GM12891 (cell line): ENCODE results near the gene PRDM1.

Experiments
- DNase-seq: peaks from one replicate; pipeline ENCODE4 v3.0.0; 2011; ENCODE audit warnings: low spot score; ENCODE audit not compliant: insufficient read length
- FAIRE-seq: peaks from 2 replicates; lab custom pipeline; 2011; peaks lifted over from hg19 to GRCh38; lab: Jason Lieb, UNC
- PAX5 ChIP-seq: IDR thresholded peaks from 2 replicates; pipeline ENCODE4 v1.6.1; 2011; ENCODE audit warnings: low read length, moderate library complexity, mild to moderate bottlenecking; ENCODE audit not compliant: insufficient read depth, severe bottlenecking
- POLR2A ChIP-seq: IDR thresholded peaks from 2 replicates; pipeline ENCODE4 v1.6.1; 2011; ENCODE audit warnings: low read depth, low read length, control low read depth
- POLR2AphosphoS5 ChIP-seq: IDR thresholded peaks from 2 replicates; pipeline ENCODE4 v1.6.1; 2011; ENCODE audit warnings: low read depth, low read length, control low read depth
- POU2F2 ChIP-seq: IDR thresholded peaks from 2 replicates; pipeline ENCODE4 v1.6.1; 2011; ENCODE audit warnings: low read depth, mild to moderate bottlenecking, control low read depth, low read length, moderate library complexity
- SPI1 ChIP-seq: IDR thresholded peaks from 2 replicates; pipeline ENCODE4 v1.6.1; 2011; ENCODE audit warnings: low read depth, low read length, control low read depth
- TAF1 ChIP-seq: IDR thresholded peaks from 2 replicates; pipeline ENCODE4 v1.6.1; 2011; ENCODE audit warnings: low read depth, low read length, control low read depth

PRDM1 gene

DNA sequence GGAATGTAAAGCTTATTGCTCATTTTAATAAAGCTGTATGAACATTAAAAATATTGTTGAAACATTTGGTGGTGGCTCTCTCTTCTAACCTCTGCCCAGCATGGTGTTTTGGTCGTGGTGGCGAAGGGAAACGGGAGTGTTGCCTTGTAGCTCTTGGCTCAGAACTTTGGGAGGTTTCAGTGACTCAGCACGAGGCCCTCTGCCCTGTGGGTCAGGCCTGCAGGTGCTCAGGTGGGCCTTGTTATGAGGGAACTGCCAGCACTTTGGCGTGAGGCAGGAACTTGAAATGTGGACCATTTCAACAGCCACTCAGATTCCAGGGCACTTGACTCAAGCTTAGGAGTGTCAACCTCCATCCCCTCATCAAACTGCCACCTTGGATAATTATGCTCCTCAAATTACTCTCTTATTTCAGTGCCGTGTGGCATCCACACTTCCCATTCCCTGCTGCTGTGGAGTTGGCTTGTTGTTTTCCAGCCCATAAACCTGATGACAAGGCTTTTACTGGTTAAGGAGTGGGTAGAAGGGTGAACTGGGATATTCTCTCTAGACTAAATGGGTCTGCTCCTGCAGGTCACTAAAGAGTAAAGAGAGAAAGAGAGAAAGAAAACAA is 36.3 kb downstream of the PRDM1 start:
- no peak for DNase-seq
- TF ChIP-seq POLR2AphosphoS5, result no peak
- TF ChIP-seq PAX5, result no peak
- no peak for FAIRE-seq

DNA sequence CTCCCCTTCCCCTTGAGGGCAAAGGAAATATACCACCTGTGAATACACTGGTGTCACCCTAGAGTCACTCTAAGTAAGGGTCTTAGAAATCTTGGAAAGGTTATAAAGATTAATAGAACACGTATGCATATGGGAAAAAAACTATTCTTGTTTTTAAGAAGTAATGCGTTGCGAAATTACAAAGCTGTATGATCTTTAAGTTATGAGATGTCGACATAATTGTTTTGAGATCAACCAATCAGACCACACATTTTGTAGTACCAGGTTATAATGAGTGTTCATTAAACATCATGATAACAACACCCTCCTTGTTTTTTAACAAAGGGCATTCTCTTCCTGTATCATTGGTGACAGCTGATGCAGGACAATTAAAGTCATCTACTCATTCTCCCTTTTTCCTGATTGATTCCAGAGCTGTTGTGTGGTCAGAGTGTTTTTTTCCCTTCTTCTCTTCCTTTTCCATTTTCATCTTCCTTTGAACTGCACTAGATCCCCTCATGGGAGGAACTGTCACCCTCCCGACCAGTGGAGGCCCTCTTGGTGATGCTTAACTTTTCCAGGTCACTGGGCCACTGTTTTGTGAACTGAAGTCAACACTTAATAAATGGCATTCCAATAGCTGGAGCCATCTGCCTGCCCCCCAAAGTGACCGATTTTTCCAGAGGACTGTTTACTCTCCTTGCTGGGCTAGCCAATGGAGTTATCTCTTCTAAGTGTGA is 37.0 kb downstream of the PRDM1 start:
- TF ChIP-seq PAX5, result no peak
- no peak for TF ChIP-seq TAF1
- no peak for TF ChIP-seq POLR2A
- TF ChIP-seq POLR2AphosphoS5, result no peak
- no peak for TF ChIP-seq SPI1
- TF ChIP-seq POU2F2, result no peak
- FAIRE-seq, result peak; percentile 20
- no peak for DNase-seq

DNA sequence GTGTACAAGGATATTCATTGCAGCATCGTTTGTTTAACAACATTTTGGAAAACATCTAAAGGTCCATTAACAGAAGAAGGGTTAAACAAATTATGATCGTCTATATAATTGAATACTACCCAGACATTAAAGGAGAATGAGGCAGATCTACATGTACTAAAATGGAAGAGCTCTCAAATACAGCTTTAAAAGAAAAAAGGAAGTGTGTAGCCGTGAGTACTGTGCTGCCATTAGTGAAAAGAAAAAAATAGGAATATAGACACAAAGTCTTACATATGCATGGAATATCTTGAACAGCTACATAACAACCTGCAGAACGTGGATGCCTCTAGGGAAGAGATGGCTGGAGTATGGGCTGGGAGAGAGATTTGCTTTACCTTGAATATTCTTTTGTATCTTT is 37.9 kb downstream of the PRDM1 start:
- TF ChIP-seq PAX5, result no peak
- TF ChIP-seq TAF1, result no peak
- no peak for TF ChIP-seq SPI1
- TF ChIP-seq POU2F2, result no peak
- TF ChIP-seq POLR2AphosphoS5, result no peak
- TF ChIP-seq POLR2A, result no peak
- no peak for FAIRE-seq

DNA sequence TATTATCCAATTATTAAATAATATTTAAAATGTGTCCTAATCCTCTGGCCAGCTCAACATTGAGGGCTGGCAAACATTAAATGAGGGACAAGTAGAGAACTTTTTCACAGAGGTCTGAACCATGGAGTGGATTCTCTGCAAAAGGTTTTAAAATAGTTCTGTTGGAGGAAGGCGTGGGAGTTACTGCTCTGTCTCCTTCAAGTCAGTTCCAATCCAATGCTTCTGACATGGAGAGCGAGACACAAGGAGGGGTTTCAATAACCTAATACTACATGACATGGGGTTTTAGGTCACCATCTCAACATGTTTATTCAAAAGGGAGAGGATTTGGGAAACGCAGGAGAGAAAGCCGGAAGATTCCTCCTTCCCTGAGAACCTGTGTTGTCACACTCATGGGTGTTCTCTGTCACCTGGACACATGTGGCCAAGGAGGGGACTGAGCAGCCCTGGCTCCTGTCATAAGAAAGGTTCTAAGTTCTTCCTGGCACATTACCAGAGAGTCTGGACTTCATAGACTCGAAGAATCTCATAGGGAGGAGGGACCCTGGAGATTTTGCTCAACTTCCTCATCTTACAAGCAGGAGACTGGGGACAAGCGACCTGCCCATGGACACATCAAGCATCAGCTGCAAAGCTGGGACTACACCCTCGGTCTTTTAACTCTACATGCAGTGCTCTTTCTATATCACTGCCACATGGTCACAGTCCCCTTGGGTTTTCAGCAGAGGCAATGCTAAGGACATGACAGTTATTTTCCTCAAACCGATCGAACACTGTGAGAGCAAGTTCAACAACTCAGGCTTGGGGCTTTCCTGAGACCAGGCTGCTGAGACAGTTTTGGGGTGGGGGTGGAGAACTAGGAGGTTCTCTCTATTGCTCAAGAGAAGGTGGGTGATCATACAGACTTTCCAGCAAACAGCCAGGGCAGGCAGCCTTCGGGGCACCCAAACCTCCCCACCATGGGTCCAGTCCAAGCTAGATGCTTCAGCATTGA is 38.6 kb downstream of the PRDM1 start:
- TF ChIP-seq SPI1 (no peak), POU2F2 (no peak), TAF1 (no peak), POLR2AphosphoS5 (no peak), PAX5 (no peak), POLR2A (no peak)
- no peak for DNase-seq
- FAIRE-seq, result no peak

More for the DNA sequence above, 37.9 kb downstream of the PRDM1 start:
- no peak for DNase-seq

DNA sequence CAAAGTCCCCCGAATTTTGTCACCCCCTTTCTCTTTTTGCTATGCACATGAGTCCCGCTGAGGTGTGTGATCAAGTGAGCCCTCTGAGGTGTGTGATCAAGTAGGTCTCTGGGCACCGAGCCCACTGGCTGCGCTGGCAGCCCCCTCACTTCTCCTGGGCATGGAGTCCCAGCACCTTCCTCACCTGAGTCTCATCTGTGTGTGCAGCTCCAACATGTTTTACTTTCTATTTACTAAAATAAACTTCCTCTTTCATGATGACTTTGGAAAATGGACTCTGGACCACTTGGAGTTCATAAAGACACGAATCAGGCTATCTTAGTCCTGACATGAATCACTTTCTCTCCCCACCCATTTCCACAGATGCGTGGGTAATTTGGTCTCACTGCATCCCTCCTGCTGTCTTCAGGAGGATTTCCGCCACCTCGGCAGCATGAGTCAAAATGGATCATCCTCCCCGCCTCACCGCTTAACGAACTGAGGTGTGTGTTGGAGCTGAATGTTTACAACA is 39.8 kb downstream of the PRDM1 start:
- FAIRE-seq (no peak), DNase-seq (no peak)

DNA sequence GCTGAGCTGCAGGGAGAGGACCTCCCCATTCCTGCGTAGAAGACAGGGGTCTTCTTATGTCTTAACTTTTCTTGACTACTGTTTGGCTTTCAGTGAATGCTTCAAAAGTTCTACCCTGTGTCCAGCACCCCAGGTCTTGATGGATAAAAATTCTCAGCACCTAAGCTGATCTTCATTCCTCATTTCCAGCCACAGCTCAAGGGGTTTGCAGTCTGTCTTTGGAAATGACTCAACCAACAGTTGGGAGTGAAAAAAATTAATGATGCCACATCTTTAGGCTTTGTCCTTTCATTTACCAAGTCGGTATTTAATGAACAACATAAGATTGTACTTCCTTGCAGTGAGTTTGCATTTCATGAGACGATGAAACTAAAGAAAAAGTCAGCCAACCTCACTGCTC is 40.3 kb downstream of the PRDM1 start:
- DNase-seq (no peak), FAIRE-seq (no peak)
- TF ChIP-seq PAX5, result no peak
- no peak for TF ChIP-seq SPI1
- no peak for TF ChIP-seq POU2F2
- TF ChIP-seq POLR2AphosphoS5, result no peak
- no peak for TF ChIP-seq TAF1
- no peak for TF ChIP-seq POLR2A

More for the DNA sequence above, 39.8 kb downstream of the PRDM1 start:
- TF ChIP-seq POLR2A, result no peak
- no peak for TF ChIP-seq PAX5
- no peak for TF ChIP-seq TAF1
- TF ChIP-seq POU2F2, result no peak
- TF ChIP-seq POLR2AphosphoS5, result no peak
- no peak for TF ChIP-seq SPI1

DNA sequence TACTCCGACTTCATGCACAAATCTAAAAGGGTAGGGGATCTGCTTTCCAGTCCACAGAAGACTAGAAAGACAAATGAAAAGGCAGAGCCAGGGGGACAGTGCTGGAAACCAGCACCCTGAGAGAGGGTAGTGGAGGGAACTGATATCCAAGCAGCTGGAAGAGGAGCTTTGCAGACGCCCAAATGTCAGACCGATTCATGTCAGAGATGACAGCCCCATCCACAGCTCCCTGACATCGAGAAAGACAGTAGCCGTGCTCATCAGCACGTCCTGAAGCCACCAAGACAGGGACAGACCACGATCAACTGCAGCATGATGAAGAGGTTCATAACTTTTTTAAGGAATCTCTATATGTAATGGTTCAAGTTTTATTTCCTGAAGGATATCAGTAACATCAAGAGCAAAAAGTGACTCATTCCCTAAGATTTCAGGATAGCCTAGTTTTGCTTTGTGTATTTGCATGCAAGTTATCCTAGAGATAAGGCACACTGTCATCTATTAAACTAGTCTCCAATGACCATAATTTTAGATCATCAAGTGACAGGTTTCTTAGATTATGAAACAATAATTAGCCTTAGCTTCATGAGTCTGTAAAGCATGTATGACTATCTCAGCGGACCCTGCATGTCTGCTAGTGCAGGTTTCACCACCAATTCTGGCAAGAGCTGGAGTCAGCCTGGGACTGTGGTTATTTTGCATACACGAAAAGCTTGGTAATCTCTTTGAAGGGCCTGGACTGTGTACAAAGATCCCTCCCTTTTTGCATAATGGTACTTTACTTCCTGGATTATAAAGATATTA is 43.0 kb downstream of the PRDM1 start:
- no peak for TF ChIP-seq POLR2A
- TF ChIP-seq POLR2AphosphoS5, result no peak
- no peak for TF ChIP-seq SPI1
- TF ChIP-seq TAF1, result no peak
- no peak for TF ChIP-seq POU2F2
- TF ChIP-seq PAX5, result no peak
- DNase-seq, result no peak
- no peak for FAIRE-seq

DNA sequence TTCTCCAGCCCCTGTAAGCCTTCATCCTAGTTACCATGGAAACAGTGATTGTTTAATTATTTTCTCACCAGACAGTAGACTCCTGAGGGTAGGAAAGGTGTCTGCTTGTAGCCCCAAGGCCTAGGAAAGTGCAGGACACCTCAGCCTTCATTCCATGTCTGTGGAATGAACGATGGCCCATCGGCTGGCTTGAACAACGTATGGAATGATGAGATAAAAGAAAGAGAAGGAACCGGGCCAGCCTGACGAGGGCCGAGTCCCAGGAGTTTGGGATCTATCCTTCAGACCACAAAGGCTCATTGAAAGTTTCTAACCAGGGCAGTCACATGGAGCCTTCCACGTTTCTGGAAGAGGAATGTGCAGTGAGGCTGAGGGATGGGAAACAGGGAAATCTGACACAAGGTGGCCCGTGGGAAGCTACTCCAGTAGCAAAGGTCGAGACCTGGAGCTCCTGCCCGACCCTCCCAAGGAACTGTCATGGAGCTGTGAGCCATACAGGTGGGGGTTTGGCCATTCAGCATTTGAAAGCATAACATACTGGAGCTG is 46.1 kb downstream of the PRDM1 start:
- no peak for TF ChIP-seq SPI1
- no peak for TF ChIP-seq PAX5
- TF ChIP-seq POU2F2, result no peak
- TF ChIP-seq POLR2AphosphoS5, result no peak
- no peak for TF ChIP-seq POLR2A
- no peak for TF ChIP-seq TAF1
- no peak for DNase-seq
- no peak for FAIRE-seq
